Body of pancreas (tissue), 4 donors: Measurements from ENCODE around the gene HSDL2. TPM values are rescaled to one million over a fixed set of nuclear protein-coding genes. Genes with fewer than 3 reads are reported as not detected.

Experiments used
- ATAC-seq: fragments of 150-250 bp; one replicate; pipeline ENCODE4 v1.9.1; 2016
- DNase-seq, 4 donors: peaks; one replicate each; pipeline ENCODE4 v3.0.0-alpha.2; 2019
- H3K27ac ChIP-seq, 4 donors: fragments of 200-600 bp; sonication (generic); 1 replicate in 3 of 4; 2 replicates in 1 of 4; pipeline versions ENCODE4 v1.5.1 to v1.6.1; 2016 to 2019; ENCODE audit warnings: mild to moderate bottlenecking in 1 of 4, mixed read lengths in 1 of 4, moderate library complexity in 1 of 4
- H3K27me3 ChIP-seq, 2 donors: fragments of 200-600 bp; sonication (generic); one replicate each; pipeline ENCODE4 v1.6.0; 2016; ENCODE audit warnings: mild to moderate bottlenecking in 1 of 2
- H3K36me3 ChIP-seq, 2 donors: fragments of 200-600 bp; sonication (generic); replicated peaks in 1 of 2; 2 replicates each; pipeline ENCODE4 v1.5.1; 2016; ENCODE audit warnings: low read depth in 2 of 2; ENCODE audit not compliant: insufficient read depth in 1 of 2
- H3K4me1 ChIP-seq: fragments of 200-600 bp; sonication (generic); one replicate; pipeline ENCODE4 v1.6.0; 2016
- H3K4me3 ChIP-seq, 2 donors: fragments of 200-600 bp; sonication (generic); 1 replicate in 1 of 2; 2 replicates in 1 of 2; pipeline ENCODE4 v1.5.1; 2016 to 2019
- H3K9me3 ChIP-seq, 3 donors: fragments of 200-600 bp; sonication (generic); 1 replicate in 2 of 3; 2 replicates in 1 of 3; pipeline ENCODE4 v1.5.1; 2016
- CTCF ChIP-seq, 7 experiments: fragments of 450-650 bp in 4 of 7; fragments of 200-600 bp in 3 of 7; sonication (generic) in 3 of 7; IDR thresholded peaks; one replicate each; pipeline ENCODE4 v1.5.1; 2016 to 2019; ENCODE audit warnings: antibody characterized with exemption in 7 of 7
- POLR2A ChIP-seq, 3 donors: fragments of 450-650 bp; IDR thresholded peaks; one replicate each; pipeline ENCODE4 v1.6.1; 2016; ENCODE audit warnings: antibody characterized with exemption in 3 of 3, mild to moderate bottlenecking in 2 of 3
- WGBS, 2 donors: methylation state at CpG; one replicate each; pipeline ENCODE4 v1.1.5; 2017; 5-methylcytosine and 5-hydroxymethylcytosine counted together
- intact Hi-C: fragments of 100-400 bp; cut with DNase I; formaldehyde crosslinking; loops from one replicate; pipeline ENCODE4 v1.15.1; 2023
- total RNA-seq, 2 donors: library from RNA; depleted of rRNA; stranded (reverse); fragments of >200 nt; gene quantifications; one replicate each; pipeline ENCODE4 v1.1.0, GENCODE V29; 2016

HSDL2 gene
- total RNA-seq, 2 donors from 2014 or later = 20.5 to 22.7 TPM

GRCh38 chr9:112495614-112496013 is 115.7 kb downstream of the HSDL2 start:
- no peak for TF ChIP-seq CTCF (IDR thresholded peaks at IDR 0.05)
- TF ChIP-seq POLR2A (IDR thresholded peaks at IDR 0.05) = no peak
- no peak for ATAC-seq

GRCh38 chr9:112496074-112496722 is 116.3 kb downstream of the HSDL2 start:
- intact Hi-C loops = no loop called here
- H3K4me1 ChIP-seq = peaks cover 18% of the 10 kb centered on the region
- ATAC-seq = no peak
- no peaks in the 10 kb centered on the region for H3K9me3 ChIP-seq
- H3K36me3 ChIP-seq = no peaks in the 10 kb centered on the region
- TF ChIP-seq POLR2A (IDR thresholded peaks at IDR 0.05) (no peak), CTCF (IDR thresholded peaks at IDR 0.05) (no peak)
- DNase-seq = no peak
- no peaks in the 10 kb centered on the region for H3K27me3 ChIP-seq
- WGBS, 2 donors = 54 to 61% methylated on average over 3 of the region's 3 CpGs
- no peak overlapping the region for H3K4me3 ChIP-seq
- H3K27ac ChIP-seq = no peak overlapping the region

More at GRCh38 chr9:112495614-112496013, 115.7 kb downstream of the HSDL2 start:
- Histone ChIP-seq H3K9me3 (no peaks in the 10 kb centered on the region), H3K36me3 (no peaks in the 10 kb centered on the region), H3K27ac (no peak overlapping the region), H3K4me3 (no peak overlapping the region), H3K4me1 (peaks cover 13% of the 10 kb centered on the region), H3K27me3 (no peaks in the 10 kb centered on the region)
- WGBS, 2 donors = 87 to 93% methylated on average over 4 of the region's 4 CpGs
- DNase-seq = no peak
- intact Hi-C loops = no loop called here

- DNase-seq (no peak), ATAC-seq (no peak)
- no peaks in the 10 kb centered on the region for H3K36me3 ChIP-seq
- intact Hi-C loops = no loop called here
- peaks cover 37% of the 10 kb centered on the region for H3K4me1 ChIP-seq
- no peaks in the 10 kb centered on the region for H3K9me3 ChIP-seq
- H3K27me3 ChIP-seq = no peaks in the 10 kb centered on the region
- TF ChIP-seq CTCF (IDR thresholded peaks at IDR 0.05) (no peak), POLR2A (IDR thresholded peaks at IDR 0.05) (no peak)
- 95 to 96% methylated on average over 2 of the region's 2 CpGs for WGBS, 2 donors
- H3K27ac ChIP-seq = no peak overlapping the region
- H3K4me3 ChIP-seq = no peak overlapping the region
Measured at GRCh38 chr9:112500842-112501241, 120.9 kb downstream of the HSDL2 start.

- ATAC-seq = no peak
Measured at GRCh38 chr9:112501287-112501686, 121.4 kb downstream of the HSDL2 start.

More at GRCh38 chr9:112501287-112501686, 121.4 kb downstream of the HSDL2 start:
- H3K27me3 ChIP-seq = no peaks in the 10 kb centered on the region
- no peaks in the 10 kb centered on the region for H3K36me3 ChIP-seq
- H3K4me3 ChIP-seq = no peak overlapping the region
- no peak for TF ChIP-seq POLR2A (IDR thresholded peaks at IDR 0.05)
- TF ChIP-seq CTCF (IDR thresholded peaks at IDR 0.05) = no peak
- H3K4me1 ChIP-seq = peaks cover 33% of the 10 kb centered on the region
- WGBS, 2 donors = 91 to 92% methylated on average over 8 of the region's 8 CpGs
- intact Hi-C loops = no loop called here
- H3K9me3 ChIP-seq = no peaks in the 10 kb centered on the region
- no peak for DNase-seq
- no peak overlapping the region for H3K27ac ChIP-seq
